ENCODE measurements around the gene RPIA.

- TF ChIP-seq, protein P1, sequence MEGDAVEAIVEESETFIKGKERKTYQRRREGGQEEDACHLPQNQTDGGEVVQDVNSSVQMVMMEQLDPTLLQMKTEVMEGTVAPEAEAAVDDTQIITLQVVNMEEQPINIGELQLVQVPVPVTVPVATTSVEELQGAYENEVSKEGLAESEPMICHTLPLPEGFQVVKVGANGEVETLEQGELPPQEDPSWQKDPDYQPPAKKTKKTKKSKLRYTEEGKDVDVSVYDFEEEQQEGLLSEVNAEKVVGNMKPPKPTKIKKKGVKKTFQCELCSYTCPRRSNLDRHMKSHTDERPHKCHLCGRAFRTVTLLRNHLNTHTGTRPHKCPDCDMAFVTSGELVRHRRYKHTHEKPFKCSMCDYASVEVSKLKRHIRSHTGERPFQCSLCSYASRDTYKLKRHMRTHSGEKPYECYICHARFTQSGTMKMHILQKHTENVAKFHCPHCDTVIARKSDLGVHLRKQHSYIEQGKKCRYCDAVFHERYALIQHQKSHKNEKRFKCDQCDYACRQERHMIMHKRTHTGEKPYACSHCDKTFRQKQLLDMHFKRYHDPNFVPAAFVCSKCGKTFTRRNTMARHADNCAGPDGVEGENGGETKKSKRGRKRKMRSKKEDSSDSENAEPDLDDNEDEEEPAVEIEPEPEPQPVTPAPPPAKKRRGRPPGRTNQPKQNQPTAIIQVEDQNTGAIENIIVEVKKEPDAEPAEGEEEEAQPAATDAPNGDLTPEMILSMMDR (conservative IDR thresholded peaks at IDR 0.05 in 1 of 2, IDR thresholded peaks at IDR 0.05 in 1 of 2; ENCODE audit: extremely low read depth in 1 of 2, insufficient read depth in 1 of 2, low read depth in 1 of 2, low read length in 2 of 2): no peak
- TF ChIP-seq EZH2 (IDR thresholded peaks at IDR 0.05; ENCODE audit: borderline replicate concordance, low read length): no peak
These were observed 28.9 kb downstream of the RPIA start for GRCh38 chr2:88720399-88720798.
